Mucosa of stomach (tissue), 1 donor: ENCODE data around the gene EPHA1.

Source experiments
- H3K27me3 ChIP-seq: one replicate; pipeline ENCODE4 v1.7.0; 2013; ENCODE audit warnings: mild to moderate bottlenecking, low read length; ENCODE audit not compliant: control insufficient read depth, insufficient read depth
- H3K36me3 ChIP-seq: one replicate; pipeline ENCODE4 v1.7.0; 2013; ENCODE audit warnings: low read length; ENCODE audit not compliant: control insufficient read depth, insufficient read depth
- H3K4me1 ChIP-seq: one replicate; pipeline ENCODE4 v1.7.0; 2013; ENCODE audit warnings: mild to moderate bottlenecking, low read length; ENCODE audit not compliant: control insufficient read depth, insufficient read depth
- H3K4me3 ChIP-seq: one replicate; pipeline ENCODE4 v1.7.0; 2013; ENCODE audit warnings: low read length
- H3K9ac ChIP-seq: one replicate; pipeline ENCODE4 v1.7.0; 2013; ENCODE audit warnings: mild to moderate bottlenecking, low read length, moderate library complexity
- H3K9me3 ChIP-seq: one replicate; pipeline ENCODE4 v1.7.0; 2013; ENCODE audit warnings: mild to moderate bottlenecking, low read length, moderate library complexity; ENCODE audit not compliant: control insufficient read depth
- donor health status: Pancreatic carcinoma.

The EPHA1 gene

GRCh38 chr7:143356414-143357050 is 52.1 kb downstream of the EPHA1 start:
- Histone ChIP-seq H3K9me3 (no peaks in the 10 kb centered on the region), H3K27me3 (peaks cover 24% of the 10 kb centered on the region), H3K36me3 (no peaks in the 10 kb centered on the region), H3K4me1 (peaks cover 2% of the 10 kb centered on the region), H3K9ac (no peak overlapping the region), H3K4me3 (no peak overlapping the region)

DNA sequence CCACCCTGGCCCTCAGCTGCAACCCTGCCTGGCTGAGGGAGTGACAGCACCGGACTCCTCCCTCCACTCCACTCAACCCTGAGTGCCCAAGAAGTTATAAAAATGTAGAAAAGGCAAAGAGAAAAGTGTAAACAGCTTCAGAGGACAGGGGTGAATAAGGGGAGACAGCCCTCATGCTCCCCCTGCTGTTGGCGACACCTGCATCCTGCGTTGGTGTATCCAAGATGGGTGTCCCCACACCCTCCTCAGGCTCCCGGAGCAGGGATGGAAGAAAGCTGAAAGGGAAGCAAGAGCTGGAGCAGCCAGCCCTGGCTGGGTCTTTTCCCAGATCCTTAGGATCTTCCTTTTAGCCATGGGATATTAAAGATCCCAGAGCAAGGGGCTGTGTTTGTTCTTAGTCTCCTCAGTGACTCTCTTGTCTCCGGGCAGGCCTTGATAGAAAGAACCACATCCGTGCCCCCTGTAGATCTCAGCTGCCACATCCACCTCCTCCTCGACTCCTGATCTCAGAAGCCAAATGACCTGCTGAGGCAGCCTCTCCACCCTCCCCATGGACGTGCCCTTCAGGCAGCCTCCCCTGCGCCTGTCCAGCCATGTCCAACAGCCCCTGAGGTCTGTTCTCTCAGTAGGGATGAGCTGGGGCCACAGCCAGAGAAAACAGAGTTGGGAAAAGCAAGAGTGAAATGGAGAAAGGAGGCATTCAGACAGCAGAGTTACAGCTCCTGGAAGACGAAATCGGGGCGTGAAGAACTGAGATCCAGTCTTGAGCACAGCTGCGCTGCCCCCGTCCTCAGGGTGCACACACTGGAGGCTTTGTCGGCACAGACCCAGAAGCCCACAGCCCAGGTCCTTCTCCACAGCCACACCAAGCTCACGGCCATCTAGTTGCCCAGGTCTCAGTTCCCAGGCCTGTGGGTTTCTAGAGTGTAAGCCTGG is 52.9 kb downstream of the EPHA1 start:
- Histone ChIP-seq H3K27me3 (peaks cover 16% of the 10 kb centered on the region), H3K9ac (no peak overlapping the region), H3K4me3 (no peak overlapping the region), H3K36me3 (no peaks in the 10 kb centered on the region), H3K4me1 (no peaks in the 10 kb centered on the region), H3K9me3 (no peaks in the 10 kb centered on the region)

DNA sequence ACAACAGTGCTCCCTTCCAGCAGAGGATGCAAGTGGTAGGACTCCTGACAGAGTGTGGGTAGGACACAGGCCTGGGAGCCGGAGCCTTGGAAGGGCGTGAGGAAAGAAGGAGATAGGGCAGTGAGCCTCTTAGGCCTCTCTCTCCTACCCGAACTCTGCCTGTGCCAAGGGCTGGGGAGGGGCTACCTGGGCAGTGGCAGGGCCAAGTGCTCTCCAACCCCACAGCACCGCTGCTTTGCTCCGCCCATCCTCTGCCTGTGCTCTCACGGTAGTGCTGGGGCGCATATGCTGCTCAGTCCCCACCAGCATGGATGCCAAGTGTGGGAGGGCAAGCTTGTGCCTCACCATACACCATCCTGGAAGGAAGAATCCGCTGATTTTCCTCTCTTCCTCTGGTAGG is 53.7 kb downstream of the EPHA1 start:
- Histone ChIP-seq H3K36me3 (no peaks in the 10 kb centered on the region), H3K9ac (no peak overlapping the region), H3K4me1 (no peaks in the 10 kb centered on the region), H3K4me3 (no peak overlapping the region), H3K9me3 (no peaks in the 10 kb centered on the region), H3K27me3 (peaks cover 10% of the 10 kb centered on the region)

GRCh38 chr7:143354376-143354775 is 54.3 kb downstream of the EPHA1 start:
- Histone ChIP-seq H3K4me3 (no peak overlapping the region), H3K36me3 (no peaks in the 10 kb centered on the region), H3K4me1 (no peaks in the 10 kb centered on the region), H3K9ac (no peak overlapping the region), H3K27me3 (peaks cover 7% of the 10 kb centered on the region), H3K9me3 (no peaks in the 10 kb centered on the region)

DNA sequence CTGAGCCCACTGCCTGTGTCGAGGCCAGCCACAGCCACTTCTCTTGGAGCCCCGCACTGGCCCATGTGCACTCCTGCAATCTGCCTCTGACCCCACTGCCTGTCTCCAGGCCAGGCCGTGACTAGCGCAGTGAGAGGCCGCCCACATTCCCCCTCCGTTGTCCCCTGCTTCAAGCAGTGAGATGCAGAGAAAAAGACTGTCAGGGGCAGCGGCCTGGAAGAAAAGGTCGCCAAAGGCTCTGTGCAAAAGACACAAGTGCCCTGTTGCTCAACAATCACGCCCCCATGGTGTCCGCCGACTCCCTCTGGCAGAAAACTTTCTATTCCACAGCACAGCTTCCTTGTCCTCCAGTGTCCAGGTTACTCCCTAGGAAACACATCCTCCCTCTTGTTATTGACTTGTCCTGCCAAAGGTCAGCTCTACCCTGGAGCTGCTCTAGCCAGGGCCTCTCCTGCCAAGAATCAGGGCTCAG is 56.1 kb downstream of the EPHA1 start:
- no peaks in the 10 kb centered on the region for H3K36me3 ChIP-seq
- H3K4me3 ChIP-seq: no peak overlapping the region
- H3K27me3 ChIP-seq: no peaks in the 10 kb centered on the region
- H3K9ac ChIP-seq: no peak overlapping the region
- no peaks in the 10 kb centered on the region for H3K4me1 ChIP-seq
- no peaks in the 10 kb centered on the region for H3K9me3 ChIP-seq

GRCh38 chr7:143351574-143351973 is 57.1 kb downstream of the EPHA1 start:
- no peaks in the 10 kb centered on the region for H3K4me1 ChIP-seq
- no peaks in the 10 kb centered on the region for H3K27me3 ChIP-seq
- H3K9me3 ChIP-seq: no peaks in the 10 kb centered on the region
- no peak overlapping the region for H3K9ac ChIP-seq
- no peak overlapping the region for H3K4me3 ChIP-seq
- H3K36me3 ChIP-seq: no peaks in the 10 kb centered on the region

- Histone ChIP-seq H3K9me3 (no peaks in the 10 kb centered on the region), H3K9ac (no peak overlapping the region), H3K27me3 (no peaks in the 10 kb centered on the region), H3K4me1 (no peaks in the 10 kb centered on the region), H3K4me3 (no peak overlapping the region), H3K36me3 (no peaks in the 10 kb centered on the region)
These were observed 57.6 kb downstream of the EPHA1 start for GRCh38 chr7:143351060-143351459.

DNA sequence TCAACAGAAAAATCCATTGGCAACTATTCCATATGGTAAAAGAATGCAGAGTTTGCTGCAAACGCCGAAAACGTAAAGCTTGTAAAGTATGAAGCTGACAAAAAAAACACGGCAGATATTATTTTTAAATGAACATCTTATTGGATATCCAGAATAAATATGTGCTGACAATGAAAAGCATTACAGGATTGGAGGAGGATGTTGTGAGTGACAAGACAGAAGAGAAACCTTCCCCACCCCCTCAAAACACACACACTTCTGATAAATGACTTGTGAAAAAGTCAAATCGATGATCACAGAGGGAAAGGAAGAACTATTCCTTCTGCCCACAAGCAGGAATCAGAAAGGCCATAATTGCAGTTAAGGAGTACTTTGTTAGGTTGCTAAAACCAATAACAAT is 60.7 kb downstream of the EPHA1 start:
- Histone ChIP-seq H3K4me1 (no peaks in the 10 kb centered on the region), H3K27me3 (peaks cover 7% of the 10 kb centered on the region), H3K36me3 (no peaks in the 10 kb centered on the region), H3K9ac (no peak overlapping the region), H3K4me3 (no peak overlapping the region), H3K9me3 (no peaks in the 10 kb centered on the region)

- no peak overlapping the region for H3K9ac ChIP-seq
- peaks cover 7% of the 10 kb centered on the region for H3K27me3 ChIP-seq
- no peak overlapping the region for H3K4me3 ChIP-seq
- H3K36me3 ChIP-seq: no peaks in the 10 kb centered on the region
- no peaks in the 10 kb centered on the region for H3K4me1 ChIP-seq
- H3K9me3 ChIP-seq: no peaks in the 10 kb centered on the region
These were observed 62.6 kb downstream of the EPHA1 start for GRCh38 chr7:143346018-143346417.

DNA sequence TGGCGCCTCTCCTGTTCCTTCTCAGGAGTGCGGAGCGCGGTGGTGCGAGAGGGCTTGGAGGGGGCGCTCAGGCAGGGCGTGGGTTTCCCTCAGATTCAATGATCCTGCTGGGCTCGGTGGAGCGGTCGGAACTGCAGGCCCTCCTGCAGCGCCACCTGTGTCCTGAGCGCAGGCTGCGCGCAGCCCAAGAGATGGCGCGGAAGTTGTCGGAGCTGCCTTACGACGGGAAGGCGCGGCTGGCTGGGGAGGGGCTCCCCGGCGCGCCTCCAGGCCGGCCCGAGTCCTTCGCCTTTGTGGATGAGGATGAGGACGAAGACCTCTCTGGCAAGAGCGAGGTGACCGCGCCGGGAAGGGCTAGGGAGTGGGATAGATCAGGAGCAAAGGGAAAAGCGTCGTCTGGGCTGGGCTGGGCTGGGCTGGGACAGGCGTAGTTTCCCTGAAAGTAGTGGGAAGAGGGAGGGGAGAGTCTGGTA is 63.2 kb downstream of the EPHA1 start:
- H3K4me1 ChIP-seq: no peaks in the 10 kb centered on the region
- H3K4me3 ChIP-seq: no peak overlapping the region
- peak overlapping the region; percentile 63 for H3K9ac ChIP-seq
- H3K36me3 ChIP-seq: no peaks in the 10 kb centered on the region
- peaks cover 7% of the 10 kb centered on the region for H3K27me3 ChIP-seq
- H3K9me3 ChIP-seq: no peaks in the 10 kb centered on the region

DNA sequence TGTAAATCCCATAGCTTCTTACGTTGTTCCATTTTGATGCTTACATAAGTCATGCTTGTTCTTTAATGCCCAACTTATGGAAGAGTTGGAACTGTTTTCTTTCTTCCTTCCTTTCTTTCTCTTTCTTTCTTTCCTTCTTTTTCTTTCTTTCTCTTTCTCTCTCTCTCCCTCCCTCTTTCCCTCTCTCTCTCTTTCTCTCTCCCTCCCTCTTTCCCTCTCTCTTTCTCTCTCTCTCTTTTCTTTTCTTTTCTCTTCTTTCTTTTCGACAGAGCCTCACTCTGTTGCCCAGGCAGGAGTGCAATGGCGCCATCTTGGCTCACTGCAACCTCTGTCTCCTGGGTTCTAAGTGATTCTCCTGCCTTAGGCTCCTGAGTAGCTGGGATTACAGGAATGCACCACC is 65.1 kb downstream of the EPHA1 start:
- Histone ChIP-seq H3K9me3 (no peaks in the 10 kb centered on the region), H3K27me3 (peaks cover 7% of the 10 kb centered on the region), H3K36me3 (no peaks in the 10 kb centered on the region), H3K4me3 (no peak overlapping the region), H3K9ac (no peak overlapping the region), H3K4me1 (no peaks in the 10 kb centered on the region)

DNA sequence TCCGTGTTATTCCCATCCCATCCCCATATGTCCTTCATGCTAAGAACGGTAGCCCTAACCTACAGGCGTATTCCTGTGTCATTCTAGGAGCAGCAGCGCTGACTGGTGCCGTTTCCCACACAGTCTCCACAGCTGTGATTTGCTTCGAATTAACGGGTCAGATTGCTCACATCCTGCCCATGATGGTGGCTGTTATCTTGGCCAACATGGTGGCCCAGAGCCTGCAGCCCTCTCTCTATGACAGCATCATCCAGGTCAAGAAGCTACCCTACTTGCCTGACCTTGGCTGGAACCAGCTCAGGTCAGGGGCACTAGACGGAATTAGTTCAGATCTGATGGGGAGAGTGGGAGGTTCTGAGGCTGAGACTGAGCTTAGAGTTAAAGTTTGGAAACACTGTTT is 66.8 kb downstream of the EPHA1 start:
- no peak overlapping the region for H3K4me3 ChIP-seq
- no peaks in the 10 kb centered on the region for H3K36me3 ChIP-seq
- no peak overlapping the region for H3K9ac ChIP-seq
- no peaks in the 10 kb centered on the region for H3K4me1 ChIP-seq
- no peaks in the 10 kb centered on the region for H3K9me3 ChIP-seq
- H3K27me3 ChIP-seq: peaks cover 7% of the 10 kb centered on the region
